T-helper 2 cell treated with Interferon-gamma antibody and Interleukin-4, amounts not matched to agents 100 ng/mL and 5 ng/mL, for 36 hours (primary cell): ENCODE results near the gene ZNF143. TPM values are rescaled to one million over a fixed set of nuclear protein-coding genes. Genes with fewer than 3 reads are reported as not detected.
"Not testable (repeated sequence)": the region's sequence is repeated elsewhere in the genome, so short reads cannot be mapped to it uniquely, and the experiment has no call there.

Experiments used
- intact Hi-C: fragments of 100-400 bp; cut with micrococcal nuclease; formaldehyde crosslinking; loops from one replicate; pipeline ENCODE4 v1.15.1; 2023
- total RNA-seq: library from RNA; stranded (reverse); gene quantifications from 2 replicates; pipeline ENCODE4 v1.2.3, GENCODE V29; 2022

Gene ZNF143
- total RNA-seq, 1 donor from 2014 or later = 27.4 TPM

- intact Hi-C loops = no loop called here
Measured at GRCh38 chr11:9495803-9496514, 35.1 kb downstream of the ZNF143 start.

DNA sequence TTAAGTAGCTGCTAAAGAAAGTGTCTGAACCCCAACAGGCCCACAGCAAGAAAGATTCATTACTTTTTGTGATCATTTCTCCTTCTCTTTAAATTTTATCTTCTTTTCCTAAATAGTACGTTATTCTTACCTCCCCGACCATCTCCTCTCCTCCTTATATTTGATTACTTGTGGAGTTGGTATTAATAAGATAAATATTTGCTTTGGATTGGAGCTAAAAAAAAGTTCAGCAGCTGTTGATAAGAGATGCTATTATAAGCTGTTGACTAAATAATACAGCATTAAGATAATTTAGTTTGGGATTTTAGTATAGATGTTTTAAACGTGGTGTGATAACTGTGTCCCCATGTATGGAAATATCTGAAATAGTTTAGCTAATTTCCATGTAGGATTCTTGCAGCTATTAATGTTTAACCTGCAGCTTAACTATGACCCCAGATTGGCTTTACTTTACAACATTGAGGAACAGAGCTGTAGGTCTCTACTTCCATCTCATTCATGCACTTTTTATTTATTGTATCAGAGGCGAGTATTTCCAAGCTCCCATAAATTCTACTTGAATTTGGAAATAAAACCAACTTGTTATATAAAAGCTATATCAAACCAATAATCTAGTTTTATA lies 37.8 kb downstream of the ZNF143 start:
- intact Hi-C loops = no loop called here

- intact Hi-C loops = loop anchor here (1.0 to 5.0 kb wide), 6 partner anchors 45 to 594 kb away; partner anchors contain the start of genes AKIP1 and ZNF143
Measured at GRCh38 chr11:9506489-9507276, 45.9 kb downstream of the ZNF143 start.

- intact Hi-C loops = loop anchor here (2.0 to 5.0 kb wide), 2 partner anchors 230 to 595 kb away; partner anchors contain the start of gene AKIP1
Measured at GRCh38 chr11:9507277-9507580, 46.4 kb downstream of the ZNF143 start.

DNA sequence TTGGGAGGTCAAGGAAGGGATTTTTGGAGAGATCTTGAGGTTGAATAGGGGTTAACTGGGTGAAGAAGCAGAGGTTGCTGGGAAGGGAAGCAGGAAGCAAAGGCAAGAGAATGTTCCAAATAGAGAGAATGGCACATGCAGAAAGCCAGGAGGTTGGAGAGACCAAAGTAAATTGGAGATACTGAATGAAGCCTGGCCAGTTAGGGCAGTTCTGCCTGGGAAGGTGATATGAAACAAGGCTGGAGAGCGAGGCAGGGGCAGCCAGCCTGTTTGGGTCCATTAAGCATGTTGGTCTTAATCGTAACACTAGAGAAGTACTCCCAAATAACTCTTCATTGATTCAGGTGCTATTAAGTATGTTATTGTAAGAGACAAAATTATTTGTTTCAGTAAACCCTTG lies 48.2 kb downstream of the ZNF143 start:
- intact Hi-C loops = loop anchor here (5.0 kb wide), 1 partner anchor 597 kb away; the partner anchor contains the start of gene AKIP1

GRCh38 chr11:9512370-9513019 lies 51.7 kb downstream of the ZNF143 start:
- intact Hi-C loops = no loop called here

- intact Hi-C loops = not testable (repeated sequence)
Measured at GRCh38 chr11:9514576-9514975, 53.8 kb downstream of the ZNF143 start.

DNA sequence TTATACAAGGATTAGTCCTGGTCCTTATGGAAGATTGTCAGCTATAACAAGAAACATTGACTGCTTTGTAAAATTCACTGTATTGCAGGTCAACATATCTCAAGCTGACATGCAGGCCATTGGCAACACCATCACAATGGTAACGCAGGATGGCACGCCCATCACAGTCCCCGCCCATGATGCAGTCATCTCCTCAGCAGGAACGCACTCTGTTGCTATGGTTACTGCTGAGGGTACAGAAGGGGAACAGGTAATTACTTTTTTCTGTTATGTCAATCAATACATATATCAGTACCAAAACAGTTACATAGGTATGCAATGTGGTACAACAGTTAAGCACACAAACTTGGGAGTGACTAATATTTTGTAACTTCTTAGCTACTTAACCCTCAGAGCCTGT lies 55.3 kb downstream of the ZNF143 start:
- intact Hi-C loops = no loop called here

DNA sequence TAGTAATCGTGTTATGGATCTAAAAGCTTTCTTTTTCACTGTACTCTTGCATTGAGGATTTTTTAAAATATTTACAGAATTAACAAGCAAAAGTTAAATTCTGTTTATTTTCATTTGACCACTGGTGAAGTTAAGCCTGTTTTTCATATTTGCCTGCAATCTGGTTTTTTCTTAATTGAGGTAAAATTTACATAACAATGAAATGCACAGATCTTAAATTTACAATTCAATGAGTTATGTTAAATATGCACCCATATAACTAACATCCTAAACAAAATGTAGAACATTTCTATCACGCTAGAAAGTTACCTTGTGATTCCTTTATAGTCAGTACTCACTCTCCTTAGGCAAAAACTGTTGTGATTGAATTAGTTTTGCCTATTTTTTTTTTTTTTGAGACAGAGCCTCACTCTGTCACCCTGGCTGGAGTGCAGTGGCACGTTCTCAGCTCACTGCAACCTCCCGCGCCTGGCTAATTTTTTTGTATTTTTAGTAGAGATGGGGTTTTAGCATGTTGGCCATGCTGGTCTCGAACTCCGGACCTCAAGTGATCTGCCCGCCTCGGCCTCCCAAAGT lies 58.1 kb downstream of the ZNF143 start:
- intact Hi-C loops = no loop called here

GRCh38 chr11:9524001-9524400 lies 63.2 kb downstream of the ZNF143 start:
- intact Hi-C loops = no loop called here

- intact Hi-C loops = no loop called here
Measured at GRCh38 chr11:9525116-9525515, 64.3 kb downstream of the ZNF143 start.

DNA sequence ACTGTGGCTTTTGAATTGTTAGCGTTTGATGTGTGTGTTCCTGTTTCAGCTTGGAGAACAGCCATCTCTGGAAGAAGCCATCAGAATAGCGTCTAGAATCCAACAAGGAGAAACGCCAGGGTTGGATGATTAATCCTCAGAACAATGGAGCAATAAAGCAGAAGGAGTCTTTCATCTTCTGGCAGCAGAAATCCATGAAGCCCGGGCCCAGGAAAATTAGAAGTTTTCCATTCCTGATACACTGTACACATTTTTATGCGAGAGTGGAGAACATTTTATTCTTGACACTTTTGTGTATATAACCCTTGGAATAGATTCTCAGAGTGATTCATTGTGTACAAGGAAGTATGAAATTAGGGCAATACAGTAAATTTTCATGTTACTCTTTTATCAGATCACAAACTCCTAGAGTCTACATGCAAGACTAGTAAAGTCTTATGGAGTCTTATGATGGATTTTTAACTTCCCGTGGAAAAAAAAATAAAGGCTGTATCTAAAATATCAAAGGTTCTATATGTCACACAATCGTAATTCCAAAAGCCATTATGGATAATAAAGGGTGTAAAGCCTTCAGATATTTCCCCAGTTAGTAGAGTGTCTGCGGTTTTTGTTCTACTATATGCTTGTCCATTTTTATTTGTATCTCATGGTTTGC lies 66.8 kb downstream of the ZNF143 start:
- intact Hi-C loops = no loop called here

DNA sequence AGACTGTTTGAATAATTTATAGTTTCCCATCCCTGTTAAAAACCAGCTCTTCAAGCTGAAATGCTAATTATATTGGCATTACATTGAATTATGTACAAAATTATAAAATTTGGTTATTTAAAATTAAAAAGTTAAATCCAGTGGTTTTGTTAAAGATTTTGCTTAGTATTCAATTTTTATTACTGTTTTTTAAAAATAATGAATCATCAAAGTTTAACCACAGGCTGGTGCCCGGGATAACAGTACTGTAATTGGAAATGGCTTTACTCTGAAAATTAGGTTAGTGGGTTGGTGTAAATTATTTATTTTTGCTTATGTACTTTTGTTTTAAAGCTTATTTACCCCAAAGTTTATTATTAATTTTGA lies 67.3 kb downstream of the ZNF143 start:
- intact Hi-C loops = no loop called here

GRCh38 chr11:9528573-9529333 lies 67.9 kb downstream of the ZNF143 start:
- intact Hi-C loops = no loop called here

- intact Hi-C loops = no loop called here
Measured at GRCh38 chr11:9529334-9529650, 68.5 kb downstream of the ZNF143 start.

DNA sequence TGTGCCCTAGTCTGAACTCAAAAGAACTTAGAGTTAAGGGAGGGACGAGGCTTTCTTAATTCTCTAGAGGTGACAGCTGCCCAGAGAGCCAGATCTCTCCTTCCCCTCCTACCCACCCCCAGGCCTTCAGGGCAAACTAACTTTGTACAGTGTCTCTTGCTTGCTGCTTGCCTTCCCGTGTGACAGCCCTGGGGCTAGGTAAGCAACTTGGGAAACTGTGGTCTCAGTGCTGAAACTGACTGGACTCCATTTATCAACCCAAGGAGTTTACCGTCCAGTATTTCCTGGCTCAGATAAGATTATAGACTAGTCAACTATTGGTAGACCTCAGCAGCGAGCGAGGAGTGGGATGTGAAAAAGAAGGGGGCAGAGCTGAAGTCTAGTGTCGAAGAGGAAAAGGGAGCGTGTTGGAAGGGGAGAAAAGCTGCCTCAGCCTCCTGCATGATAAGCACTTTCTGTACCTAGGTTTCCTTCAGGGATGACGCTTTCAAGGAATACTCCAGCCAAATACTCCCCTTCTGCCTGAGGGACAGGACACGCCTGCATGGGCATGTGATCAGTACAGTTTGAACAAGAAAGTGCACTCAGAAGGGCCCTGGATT lies 69.3 kb downstream of the ZNF143 start:
- intact Hi-C loops = loop anchor here (10.0 kb wide), 1 partner anchor 795 kb away; no protein-coding TSS in a partner anchor

- intact Hi-C loops = loop anchor here (10.0 kb wide), 1 partner anchor 794 kb away; no protein-coding TSS in a partner anchor
Measured at GRCh38 chr11:9530901-9531625, 70.3 kb downstream of the ZNF143 start.

DNA sequence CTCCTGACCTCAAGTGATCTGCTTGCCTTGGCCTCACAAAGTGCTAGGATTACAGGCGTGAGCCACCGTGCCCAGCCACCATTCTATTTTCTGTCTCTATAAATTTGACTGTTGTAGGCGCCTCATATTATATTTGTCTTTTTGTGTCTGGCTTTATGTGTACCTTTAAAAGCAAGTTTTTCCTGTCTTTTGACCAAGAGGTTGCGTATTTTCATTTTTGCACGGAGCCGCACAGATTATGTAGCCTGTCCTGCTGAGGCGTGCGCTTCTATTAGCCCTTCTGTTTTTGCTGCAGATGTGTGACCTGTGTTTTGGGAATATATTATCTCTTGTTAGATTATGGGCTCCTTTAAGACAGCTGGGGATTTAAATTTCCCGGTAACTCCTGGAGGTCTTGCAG lies 72.2 kb downstream of the ZNF143 start:
- intact Hi-C loops = loop anchor here (10.0 kb wide), 1 partner anchor 792 kb away; no protein-coding TSS in a partner anchor
